Tibial nerve (tissue), 4 donors: Measurements from ENCODE around the gene CDKL5. TPM values are rescaled to one million over a fixed set of nuclear protein-coding genes. Genes with fewer than 3 reads are reported as not detected.

Source experiments
- DNase-seq, 2 donors: peaks; one replicate each; pipeline ENCODE4 v3.0.0-alpha.2; 2019; ENCODE audit warnings: low spot score in 2 of 2
- H3K27ac ChIP-seq, 4 donors: fragments of 200-600 bp; sonication (generic) in 3 of 4; one replicate each; pipeline ENCODE4 v1.5.1; 2017 to 2019; ENCODE audit warnings: mild to moderate bottlenecking in 1 of 4
- H3K27me3 ChIP-seq, 2 donors: fragments of 200-600 bp; sonication (generic) in 1 of 2; one replicate each; pipeline versions ENCODE4 v1.5.1 to v1.6.0; 2017 to 2019
- H3K36me3 ChIP-seq, 3 donors: fragments of 200-600 bp; sonication (generic); one replicate each; pipeline ENCODE4 v1.5.1; 2018 to 2019
- H3K4me1 ChIP-seq, 4 donors: fragments of 200-600 bp; sonication (generic) in 3 of 4; one replicate each; pipeline ENCODE4 v1.5.1; 2017 to 2019
- H3K4me3 ChIP-seq, 4 donors: fragments of 200-600 bp; sonication (generic) in 3 of 4; one replicate each; pipeline ENCODE4 v1.5.1; 2017 to 2019; ENCODE audit warnings: mild to moderate bottlenecking in 1 of 4, moderate library complexity in 1 of 4
- H3K9me3 ChIP-seq, 4 donors: fragments of 200-600 bp; sonication (generic) in 3 of 4; one replicate each; pipeline ENCODE4 v1.5.1; 2017 to 2019
- CTCF ChIP-seq, 5 experiments: fragments of 200-600 bp in 3 of 5; fragments of 450-650 bp in 2 of 5; sonication (generic) in 3 of 5; IDR thresholded peaks; one replicate each; pipeline ENCODE4 v1.5.1; 2016 to 2019; ENCODE audit warnings: antibody characterized with exemption in 5 of 5, mild to moderate bottlenecking in 3 of 5, moderate library complexity in 2 of 5
- EP300 ChIP-seq, 2 donors: sonication (generic); formaldehyde crosslinking; IDR thresholded peaks; one replicate each; pipeline ENCODE4 v1.6.1; 2017; ENCODE audit warnings: antibody characterized with exemption in 2 of 2, mild to moderate bottlenecking in 1 of 2
- POLR2A ChIP-seq, 2 donors: fragments of 450-650 bp; IDR thresholded peaks; one replicate each; pipeline ENCODE4 v1.6.1; 2017; ENCODE audit warnings: antibody characterized with exemption in 2 of 2, mild to moderate bottlenecking in 2 of 2, moderate library complexity in 2 of 2
- WGBS, 2 donors: methylation state at CpG; one replicate each; pipeline ENCODE4 v1.1.5; 2018; 5-methylcytosine and 5-hydroxymethylcytosine counted together
- total RNA-seq, 4 donors: library from RNA; depleted of rRNA; stranded (reverse); fragments of >200 nt; gene quantifications; one replicate each; pipeline ENCODE4 v1.1.0, GENCODE V29; 2016

Gene CDKL5
- total RNA-seq, 4 donors from 2014 or later: 6.1 to 7.5 (median 6.3) TPM

- no peaks in the 10 kb centered on the region for H3K27me3 ChIP-seq
- H3K9me3 ChIP-seq: no peaks in the 10 kb centered on the region
- no peak for DNase-seq
- H3K4me1 ChIP-seq: no peaks in the 10 kb centered on the region
- no peak overlapping the region for H3K27ac ChIP-seq
- H3K4me3 ChIP-seq: no peak overlapping the region
- TF ChIP-seq EP300 (IDR thresholded peaks at IDR 0.05) (no peak), POLR2A (IDR thresholded peaks at IDR 0.05) (no peak), CTCF (IDR thresholded peaks at IDR 0.05) (no peak)
- 79 to 94% methylated on average over 8 of the region's 8 CpGs for WGBS, 2 donors
- H3K36me3 ChIP-seq: no peaks in the 10 kb centered on the region
Observed at GRCh38 chrX:18616688-18617406, 191.4 kb downstream of the CDKL5 start.

DNA sequence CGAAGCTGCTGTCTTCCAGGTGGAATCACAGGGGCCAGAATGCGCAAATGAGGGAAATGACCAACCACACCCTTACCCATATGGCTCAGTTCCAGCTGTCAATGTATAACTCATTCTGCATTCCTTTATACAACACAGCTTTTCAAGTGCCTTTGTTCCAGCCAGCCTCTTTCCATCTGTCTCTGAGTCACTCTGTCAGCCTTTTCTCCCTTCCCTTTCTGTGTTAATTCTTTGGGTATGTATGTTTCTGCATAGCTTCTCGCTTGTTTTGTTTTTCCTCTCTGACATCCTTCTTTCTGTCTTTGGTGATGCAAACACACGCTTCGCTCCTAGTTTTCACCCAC is 192.0 kb downstream of the CDKL5 start:
- Histone ChIP-seq H3K4me3 (no peak overlapping the region), H3K27ac (no peak overlapping the region), H3K27me3 (no peaks in the 10 kb centered on the region), H3K4me1 (no peaks in the 10 kb centered on the region), H3K9me3 (no peaks in the 10 kb centered on the region), H3K36me3 (no peaks in the 10 kb centered on the region)
- WGBS, 2 donors: 80 to 82% methylated on average over 5 of the region's 5 CpGs
- TF ChIP-seq EP300 (IDR thresholded peaks at IDR 0.05) (no peak), POLR2A (IDR thresholded peaks at IDR 0.05) (no peak), CTCF (IDR thresholded peaks at IDR 0.05) (no peak)
- no peak for DNase-seq

DNA sequence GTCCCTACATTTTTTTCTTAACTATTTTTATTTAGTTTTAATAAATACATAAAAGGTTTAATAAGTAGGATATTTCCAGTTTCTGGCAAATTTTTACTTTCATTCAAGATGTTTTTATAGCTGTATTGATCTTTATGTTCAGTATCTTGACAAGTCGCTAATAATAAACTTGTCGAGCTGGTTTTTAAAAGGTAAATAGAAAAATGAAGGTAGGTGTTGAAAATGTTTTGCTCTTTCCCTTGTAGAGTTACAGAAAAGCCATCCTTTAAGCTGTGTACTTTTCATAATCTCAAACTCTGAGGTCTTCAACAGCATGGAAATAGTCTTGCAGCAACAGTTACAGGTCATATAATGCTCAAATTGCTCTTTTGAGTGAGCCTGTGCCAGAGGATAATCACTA is 193.9 kb downstream of the CDKL5 start:
- no peak overlapping the region for H3K4me3 ChIP-seq
- H3K27ac ChIP-seq: no peak overlapping the region
- H3K27me3 ChIP-seq: no peaks in the 10 kb centered on the region
- H3K36me3 ChIP-seq: no peaks in the 10 kb centered on the region
- no peak for DNase-seq
- no peaks in the 10 kb centered on the region for H3K4me1 ChIP-seq
- 87 to 89% methylated on average over 2 of the region's 2 CpGs for whole genome bisulfite sequencing, 2 donors
- H3K9me3 ChIP-seq: no peaks in the 10 kb centered on the region
- no peak for TF ChIP-seq EP300 (IDR thresholded peaks at IDR 0.05)
- no peak for TF ChIP-seq CTCF (IDR thresholded peaks at IDR 0.05)
- TF ChIP-seq POLR2A (IDR thresholded peaks at IDR 0.05): no peak

GRCh38 chrX:18620349-18620748 is 194.9 kb downstream of the CDKL5 start:
- no peak for TF ChIP-seq POLR2A (IDR thresholded peaks at IDR 0.05)
- TF ChIP-seq EP300 (IDR thresholded peaks at IDR 0.05): no peak
- no peak for TF ChIP-seq CTCF (IDR thresholded peaks at IDR 0.05)
- H3K4me1 ChIP-seq: no peaks in the 10 kb centered on the region
- H3K4me3 ChIP-seq: no peak overlapping the region
- no peaks in the 10 kb centered on the region for H3K27me3 ChIP-seq
- peaks cover 0 to 5% (median 0%) of the 10 kb centered on the region in 3 donors for H3K36me3 ChIP-seq
- no peak for DNase-seq
- no peak overlapping the region for H3K27ac ChIP-seq
- no peaks in the 10 kb centered on the region for H3K9me3 ChIP-seq
- 85 to 92% methylated on average over 7 to 8 of the region's 8 CpGs for WGBS, 2 donors

DNA sequence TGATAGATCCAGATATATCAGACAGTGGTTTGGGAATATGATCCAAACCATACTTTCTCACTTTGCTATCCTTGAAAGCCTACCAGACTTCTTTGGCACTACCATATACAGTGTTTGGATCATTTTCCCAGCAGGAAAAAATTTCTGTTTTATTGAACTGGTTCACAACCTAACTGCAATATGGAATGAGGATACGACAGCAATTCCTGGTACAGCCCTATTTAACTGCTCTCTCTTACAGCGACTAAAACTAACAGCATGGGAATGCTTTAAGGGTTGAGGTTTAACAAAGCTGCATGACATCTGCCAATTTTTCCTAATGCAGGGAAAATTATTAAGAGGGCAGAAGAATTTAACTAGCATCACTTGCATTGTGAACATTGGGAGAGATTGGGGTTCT is 199.2 kb downstream of the CDKL5 start:
- TF ChIP-seq CTCF (IDR thresholded peaks at IDR 0.05): no peak
- no peak for TF ChIP-seq POLR2A (IDR thresholded peaks at IDR 0.05)
- no peak for TF ChIP-seq EP300 (IDR thresholded peaks at IDR 0.05)
- Histone ChIP-seq H3K36me3 (peaks cover 0 to 26% (median 0%) of the 10 kb centered on the region in 3 donors), H3K4me3 (no peak overlapping the region), H3K9me3 (no peaks in the 10 kb centered on the region), H3K4me1 (no peaks in the 10 kb centered on the region), H3K27me3 (no peaks in the 10 kb centered on the region), H3K27ac (no peak overlapping the region)
- no peak for DNase-seq
- WGBS, 2 donors: 73 to 91% methylated on average over 2 of the region's 2 CpGs
